RPMI8226 (cell line): ENCODE data around the gene PCDHGA6.
"Not testable (repeated sequence)": the region's sequence is repeated elsewhere in the genome, so short reads cannot be mapped to it uniquely, and the experiment has no call there.

ENCODE experiments used
- DNase-seq: peaks from one replicate; pipeline ENCODE4 v3.0.0-alpha.2; 2015

PCDHGA6 gene

GRCh38 chr5:141373673-141374317, at the start of gene PCDHGA6:
Gene PCDHGA6, plus strand, starts transcription at chr5:141373891. Its CDS starts 193 bp downstream, at chr5:141374084.
- DNase-seq = peak; percentile 38

GRCh38 chr5:141326088-141326854, 47.4 kb upstream of the PCDHGA6 start:
- peak; percentile 87 for DNase-seq

GRCh38 chr5:141328231-141328630, 45.5 kb upstream of the PCDHGA6 start:
- no peak for DNase-seq

GRCh38 chr5:141330299-141331080, 43.2 kb upstream of the PCDHGA6 start, which contains the start of gene PCDHGA1:
Gene PCDHGA1, plus strand, starts transcription at chr5:141330514.
- DNase-seq = peak; percentile 63

GRCh38 chr5:141332571-141332970, 41.1 kb upstream of the PCDHGA6 start:
- not testable (repeated sequence) for DNase-seq

- DNase-seq = peak; percentile 65
Observed at GRCh38 chr5:141338538-141339306, 35.0 kb upstream of the PCDHGA6 start, which contains the start of gene PCDHGA2. Gene PCDHGA2, plus strand, starts transcription at chr5:141338760.

- not testable (repeated sequence) for DNase-seq
Observed at GRCh38 chr5:141340781-141341354, 32.8 kb upstream of the PCDHGA6 start.

- no peak for DNase-seq
Observed at GRCh38 chr5:141342773-141343172, 30.9 kb upstream of the PCDHGA6 start.

GRCh38 chr5:141343242-141343952, 30.3 kb upstream of the PCDHGA6 start, which contains the start of gene PCDHGA3:
Gene PCDHGA3, plus strand, starts transcription at chr5:141343829. Its CDS starts 205 bp downstream, at chr5:141344034.
- peak; percentile 41 for DNase-seq

- DNase-seq = no peak
Observed at GRCh38 chr5:141343953-141344463, 29.7 kb upstream of the PCDHGA6 start.

- DNase-seq = no peak
Observed at GRCh38 chr5:141345327-141345726, 28.4 kb upstream of the PCDHGA6 start.

- DNase-seq = not testable (repeated sequence)
Observed at GRCh38 chr5:141346017-141346416, 27.7 kb upstream of the PCDHGA6 start.

GRCh38 chr5:141349917-141350619, 23.6 kb upstream of the PCDHGA6 start, which contains the start of gene PCDHGB1:
Gene PCDHGB1, plus strand, starts transcription at chr5:141350099. Its CDS starts 162 bp downstream, at chr5:141350261.
- peak; percentile 77 for DNase-seq

GRCh38 chr5:141351591-141351990, 22.1 kb upstream of the PCDHGA6 start:
- no peak for DNase-seq

- peak; percentile 26 for DNase-seq
Observed at GRCh38 chr5:141354900-141355469, 18.7 kb upstream of the PCDHGA6 start, which contains the start of gene PCDHGA4. Gene PCDHGA4, plus strand, starts transcription at chr5:141355021. Its CDS starts 87 bp downstream, at chr5:141355108.

- DNase-seq = no peak
Observed at GRCh38 chr5:141355641-141356040, 18.1 kb upstream of the PCDHGA6 start.

- no peak for DNase-seq
Observed at GRCh38 chr5:141356133-141356532, 17.6 kb upstream of the PCDHGA6 start.

GRCh38 chr5:141356950-141357349, 16.7 kb upstream of the PCDHGA6 start:
- no peak for DNase-seq

- DNase-seq = peak; percentile 50
Observed at GRCh38 chr5:141359790-141360426, 13.8 kb upstream of the PCDHGA6 start, which contains the start of gene PCDHGB2. Gene PCDHGB2, plus strand, starts transcription at chr5:141359994. Its CDS starts 142 bp downstream, at chr5:141360136.
